CD4-positive, alpha-beta T cell (primary cell): Measurements from ENCODE around the gene UCN2. TPM values are rescaled to one million over a fixed set of nuclear protein-coding genes. Genes with fewer than 3 reads are reported as not detected.

ENCODE experiments used
- ATAC-seq: fragments of 200-7000 bp; cut with Tn5 transposase; one replicate; pipeline ENCODE4 v1.10.0; 2022; ENCODE audit warnings: mild to moderate bottlenecking; ENCODE audit not compliant: poor library complexity
- CTCF ChIA-PET: fragments of 350-600 bp; sonication (Branson Sonifier 250); formaldehyde crosslinking; loops from one replicate; lab custom pipeline; 2021; ENCODE audit warnings: antibody characterized with exemption, inconsistent platforms; lab: Charles Lee
- POLR2A ChIA-PET: fragments of 350-600 bp; sonication (Branson Sonifier 250); formaldehyde crosslinking; loops from one replicate; lab custom pipeline; 2021; ENCODE audit warnings: antibody characterized with exemption, inconsistent platforms; lab: Charles Lee
- DNase-seq, 14 experiments: peaks; one replicate each; pipeline ENCODE4 v3.0.0-alpha.2; 2013 to 2020; ENCODE audit warnings: mixed read lengths in 2 of 14
- H3K27ac ChIP-seq, 2 donors: one replicate each; pipeline versions ENCODE4 v1.5.1 to v1.7.0; 2013; ENCODE audit warnings: low read length in 2 of 2, low read depth in 1 of 2, mild to moderate bottlenecking in 1 of 2
- H3K27me3 ChIP-seq, 2 experiments: 1 replicate in 1 of 2; 2 replicates in 1 of 2; pipeline versions ENCODE4 v1.6.1 to v1.7.0; 2013; ENCODE audit warnings: low read length in 2 of 2, control low read depth in 1 of 2, mild to moderate bottlenecking in 1 of 2, moderate library complexity in 1 of 2; ENCODE audit not compliant: insufficient read depth in 2 of 2, control insufficient read depth in 1 of 2
- H3K36me3 ChIP-seq: one replicate; pipeline ENCODE4 v1.6.1; 2013; ENCODE audit warnings: low read length, control low read depth; ENCODE audit not compliant: insufficient read depth
- H3K4me1 ChIP-seq: one replicate; pipeline ENCODE4 v1.6.1; 2013; ENCODE audit warnings: low read length, control low read depth; ENCODE audit not compliant: insufficient read depth
- H3K4me3 ChIP-seq: one replicate; pipeline ENCODE4 v1.5.1; 2013; ENCODE audit warnings: mild to moderate bottlenecking, low read length, moderate library complexity
- H3K9me3 ChIP-seq, 2 experiments: 1 replicate in 1 of 2; 2 replicates in 1 of 2; pipeline versions ENCODE4 v1.6.1 to v1.7.0; 2013; ENCODE audit warnings: low read length in 2 of 2, mild to moderate bottlenecking in 2 of 2, control low read depth in 1 of 2, moderate library complexity in 1 of 2; ENCODE audit not compliant: control insufficient read depth in 1 of 2, insufficient read depth in 1 of 2
- H3K27ac Mint-ChIP-seq: one replicate; pipeline ENCODE4 v1.8.0; 2020; ENCODE audit warnings: mixed read lengths
- H3K27me3 Mint-ChIP-seq: one replicate; pipeline ENCODE4 v1.8.0; 2021; ENCODE audit warnings: mixed read lengths
- H3K36me3 Mint-ChIP-seq: one replicate; pipeline ENCODE4 v1.8.0; 2021; ENCODE audit warnings: low read depth, mixed read lengths
- H3K4me1 Mint-ChIP-seq: one replicate; pipeline ENCODE4 v1.8.0; 2021; ENCODE audit warnings: low read depth, mixed read lengths
- H3K4me3 Mint-ChIP-seq: one replicate; pipeline ENCODE4 v1.8.0; 2020; ENCODE audit warnings: mild to moderate bottlenecking, mixed read lengths
- H3K9me3 Mint-ChIP-seq: one replicate; pipeline ENCODE4 v1.8.0; 2020; ENCODE audit warnings: mixed read lengths
- CTCF ChIP-seq: fragments of 200-600 bp; IDR thresholded peaks from one replicate; pipeline ENCODE4 v1.8.0; 2022; ENCODE audit warnings: antibody characterized with exemption, mild to moderate bottlenecking
- intact Hi-C, 2 experiments: fragments of 100-400 bp; cut with DNase I in 1 of 2; cut with micrococcal nuclease in 1 of 2; formaldehyde crosslinking; loops; one replicate each; pipeline versions ENCODE4 v1.15.1 to v1.9.0; 2023 to 2025; cut with DNase I, micrococcal nuclease
- total RNA-seq, 174 experiments: library from RNA in 2 of 174; stranded (reverse) in 2 of 174; gene quantifications; one replicate each; pipeline ENCODE4 v1.2.3 and lab custom pipeline; 2021 to 2026

UCN2 gene
- total RNA-seq, 2 experiments from 2014 or later: not detected

- H3K36me3 Mint-ChIP-seq: no peaks in the 10 kb centered on the region
- ChIA-PET CTCF (no interaction called here), POLR2A (no interaction called here)
- no peaks in the 10 kb centered on the region for H3K9me3 Mint-ChIP-seq
- TF ChIP-seq CTCF: no peak
- Histone ChIP-seq H3K36me3 (no peaks in the 10 kb centered on the region), H3K9me3 (no peaks in the 10 kb centered on the region), H3K27me3 (no peaks in the 10 kb centered on the region), H3K27ac (no peak overlapping the region), H3K4me3 (no peak overlapping the region), H3K4me1 (no peaks in the 10 kb centered on the region)
- intact Hi-C loops: no loop called here
- no peaks in the 10 kb centered on the region for H3K27me3 Mint-ChIP-seq
- no peak overlapping the region for H3K27ac Mint-ChIP-seq
- H3K4me1 Mint-ChIP-seq: no peaks in the 10 kb centered on the region
- H3K4me3 Mint-ChIP-seq: no peak overlapping the region
- no peak for DNase-seq
- no peak for ATAC-seq
These were observed 13.1 kb upstream of the UCN2 start for GRCh38 chr3:48576647-48577046.

- no peaks in the 10 kb centered on the region for H3K36me3 Mint-ChIP-seq
- no peaks in the 10 kb centered on the region for H3K9me3 ChIP-seq
- no peak overlapping the region for H3K27ac Mint-ChIP-seq
- ATAC-seq: no peak
- H3K27me3 Mint-ChIP-seq: no peaks in the 10 kb centered on the region
- no peak overlapping the region for H3K27ac ChIP-seq
- TF ChIP-seq CTCF: no peak
- CTCF ChIA-PET: no interaction called here
- POLR2A ChIA-PET: no interaction called here
- no peaks in the 10 kb centered on the region for H3K27me3 ChIP-seq
- no peaks in the 10 kb centered on the region for H3K4me1 ChIP-seq
- H3K36me3 ChIP-seq: no peaks in the 10 kb centered on the region
- H3K4me3 Mint-ChIP-seq: no peak overlapping the region
- no peaks in the 10 kb centered on the region for H3K9me3 Mint-ChIP-seq
- no peak for DNase-seq
- H3K4me1 Mint-ChIP-seq: no peaks in the 10 kb centered on the region
- intact Hi-C loops: no loop called here
- no peak overlapping the region for H3K4me3 ChIP-seq
These were observed 11.8 kb upstream of the UCN2 start for GRCh38 chr3:48575366-48575765.

- H3K27me3 Mint-ChIP-seq: no peaks in the 10 kb centered on the region
- no peak for TF ChIP-seq CTCF
- no peaks in the 10 kb centered on the region for H3K4me1 Mint-ChIP-seq
- H3K4me3 ChIP-seq: no peak overlapping the region
- no peak overlapping the region for H3K27ac ChIP-seq
- no peaks in the 10 kb centered on the region for H3K9me3 ChIP-seq
- POLR2A ChIA-PET: no interaction called here
- no peak overlapping the region for H3K4me3 Mint-ChIP-seq
- H3K27ac Mint-ChIP-seq: no peak overlapping the region
- no peaks in the 10 kb centered on the region for H3K4me1 ChIP-seq
- DNase-seq (no peak), ATAC-seq (no peak)
- no peaks in the 10 kb centered on the region for H3K36me3 ChIP-seq
- no peaks in the 10 kb centered on the region for H3K27me3 ChIP-seq
- H3K9me3 Mint-ChIP-seq: no peaks in the 10 kb centered on the region
- H3K36me3 Mint-ChIP-seq: no peaks in the 10 kb centered on the region
- CTCF ChIA-PET: no interaction called here
- intact Hi-C loops: no loop called here
These were observed 10.5 kb upstream of the UCN2 start for GRCh38 chr3:48573973-48574585.
